OCI-LY1 (cell line): ENCODE measurements around the gene CLK2.

Source experiments
- CTCF ChIP-seq: fragments of 200-600 bp; sonication (generic), shearing (Covaris generic); IDR thresholded peaks from 2 replicates; pipeline ENCODE4 v1.5.1; 2017; ENCODE audit warnings: mild to moderate bottlenecking, antibody characterized with exemption, low read length, moderate library complexity, mixed read lengths
- EZH2 ChIP-seq: fragments of 200-600 bp; sonication (generic), shearing (Covaris generic); IDR thresholded peaks from 2 replicates; pipeline ENCODE4 v1.8.0; 2017; ENCODE audit warnings: borderline replicate concordance, mixed run types, mild to moderate bottlenecking, antibody characterized with exemption, low read length, moderate library complexity, mixed read lengths

- TF ChIP-seq CTCF (no peak), EZH2 (no peak)
These were observed 36.9 kb downstream of the CLK2 start for GRCh38 chr1:155236451-155236850.
